ENCODE measurements around the gene CXCL16.
A peak's percentile ranks its signal among the peaks of the same experiment; 100 is the strongest.

The CXCL16 gene

GRCh38 chr17:4771519-4772234 lies 31.9 kb upstream of the CXCL16 start, which contains the start of gene TM4SF5:
Gene TM4SF5 (plus strand): TSS chr17:4771886. CDS start chr17:4771923, 37 bp downstream.
- TF ChIP-seq NFIC (IDR thresholded peaks at IDR 0.05) (peak; percentile 30; the same call in 1 of the 2 replicates), REST (IDR thresholded peaks at IDR 0.05; ENCODE audit: low read depth) (no peak)

GRCh38 chr17:4769628-4770027 lies 29.9 kb upstream of the CXCL16 start:
- TF ChIP-seq NFIC (IDR thresholded peaks at IDR 0.05), result no peak
- no peak for TF ChIP-seq TAF1 (IDR thresholded peaks at IDR 0.05; ENCODE audit: low read depth)
- TF ChIP-seq MAX (IDR thresholded peaks at IDR 0.05), result no peak
- TF ChIP-seq TCF12 (IDR thresholded peaks at IDR 0.05; ENCODE audit: low read depth), result no peak
- TF ChIP-seq RAD21 (IDR thresholded peaks at IDR 0.05; ENCODE audit: low read depth), result no peak
- no peak for TF ChIP-seq TEAD4 (IDR thresholded peaks at IDR 0.05)
- no peak for TF ChIP-seq YY1 (IDR thresholded peaks at IDR 0.05; ENCODE audit: low read depth)
- no peak for TF ChIP-seq REST (IDR thresholded peaks at IDR 0.05; ENCODE audit: low read depth)
- TF ChIP-seq CREB1 (IDR thresholded peaks at IDR 0.05; ENCODE audit: low read depth), result no peak
- no peak for TF ChIP-seq EP300 (IDR thresholded peaks at IDR 0.05; ENCODE audit: borderline replicate concordance)
- no peak for TF ChIP-seq USF1 (IDR thresholded peaks at IDR 0.05)
- no peak for TF ChIP-seq ZBTB7A (IDR thresholded peaks at IDR 0.05; ENCODE audit: low read depth)
- TF ChIP-seq FOXM1 (IDR thresholded peaks at IDR 0.05; ENCODE audit: borderline replicate concordance, low read depth), result no peak
- no peak for TF ChIP-seq EGR1 (IDR thresholded peaks at IDR 0.05)
- TF ChIP-seq CEBPB (IDR thresholded peaks at IDR 0.05), result no peak

- no peak for TF ChIP-seq NFIC (IDR thresholded peaks at IDR 0.05)
- TF ChIP-seq CREB1 (IDR thresholded peaks at IDR 0.05; ENCODE audit: low read depth), result no peak
- no peak for TF ChIP-seq EP300 (IDR thresholded peaks at IDR 0.05; ENCODE audit: borderline replicate concordance)
- TF ChIP-seq TAF1 (IDR thresholded peaks at IDR 0.05; ENCODE audit: low read depth), result no peak
- no peak for TF ChIP-seq REST (IDR thresholded peaks at IDR 0.05; ENCODE audit: low read depth)
- no peak for TF ChIP-seq RAD21 (IDR thresholded peaks at IDR 0.05; ENCODE audit: low read depth)
- no peak for TF ChIP-seq TEAD4 (IDR thresholded peaks at IDR 0.05)
Observed at GRCh38 chr17:4768298-4768697, 28.6 kb upstream of the CXCL16 start.

GRCh38 chr17:4766723-4767122 lies 27.0 kb upstream of the CXCL16 start:
- TF ChIP-seq EP300 (IDR thresholded peaks at IDR 0.05; ENCODE audit: borderline replicate concordance) (no peak), TEAD4 (IDR thresholded peaks at IDR 0.05) (no peak), NFIC (IDR thresholded peaks at IDR 0.05) (no peak), TAF1 (IDR thresholded peaks at IDR 0.05; ENCODE audit: low read depth) (no peak), REST (IDR thresholded peaks at IDR 0.05; ENCODE audit: low read depth) (no peak), TCF12 (IDR thresholded peaks at IDR 0.05; ENCODE audit: low read depth) (no peak), EGR1 (IDR thresholded peaks at IDR 0.05) (no peak), YY1 (IDR thresholded peaks at IDR 0.05; ENCODE audit: low read depth) (no peak), CREB1 (IDR thresholded peaks at IDR 0.05; ENCODE audit: low read depth) (no peak), RAD21 (IDR thresholded peaks at IDR 0.05; ENCODE audit: low read depth) (no peak), USF1 (IDR thresholded peaks at IDR 0.05) (no peak), CEBPB (IDR thresholded peaks at IDR 0.05) (no peak), MAX (IDR thresholded peaks at IDR 0.05) (no peak), ZBTB7A (IDR thresholded peaks at IDR 0.05; ENCODE audit: low read depth) (no peak)
